GM12892 (cell line): Measurements from ENCODE around the gene SLC41A3.

Experiments
- POLR2A ChIP-seq: IDR thresholded peaks from 2 replicates; pipeline ENCODE4 v1.6.1; 2011; ENCODE audit warnings: low read depth, low read length, control low read depth
- TAF1 ChIP-seq: IDR thresholded peaks from 2 replicates; pipeline ENCODE4 v1.6.1; 2011; ENCODE audit warnings: low read depth, mild to moderate bottlenecking, control low read depth, low read length, borderline replicate concordance

GRCh38 chr3:126034481-126035361 lies 49.2 kb downstream of the SLC41A3 start:
- TF ChIP-seq TAF1 (no peak), POLR2A (no peak)
